ENCODE measurements around the gene ZNF341. TPM values are rescaled to one million over a fixed set of nuclear protein-coding genes. Genes with fewer than 3 reads are reported as not detected.

The ZNF341 gene
- total and polyA plus RNA-seq, 8 donors, result 0.58 to 6.2 (median 1.9) TPM

- 28 to 65% (median 47%) methylated on average over 3 of the region's 3 CpGs for WGBS, 5 donors
- no peaks in the 10 kb centered on the region for H3K9me3 ChIP-seq
- peaks cover 12 to 39% (median 26%) of the 10 kb centered on the region in 4 donors for H3K4me1 ChIP-seq
- peak overlapping the region in 1 of 5 donors; percentile 49 for H3K27ac ChIP-seq
- no peaks in the 10 kb centered on the region for H3K36me3 ChIP-seq
- no peak overlapping the region for H3K4me3 ChIP-seq
- no peaks in the 10 kb centered on the region for H3K27me3 ChIP-seq
- intact Hi-C loops (cut with DNase I; ENCODE audit: low total_unique reads), result no loop called here
- TF ChIP-seq POLR2AphosphoS5 (IDR thresholded peaks at IDR 0.05) (no peak), CTCF (IDR thresholded peaks at IDR 0.05) (no peak), EP300 (IDR thresholded peaks at IDR 0.05) (no peak), POLR2A (IDR thresholded peaks at IDR 0.05) (no peak)
- DNase-seq, result peak; percentile 55 to 66
Measured at GRCh38 chr20:33688938-33689424, 42.8 kb upstream of the ZNF341 start.

- H3K27ac ChIP-seq, result no peak overlapping the region
- intact Hi-C loops (cut with DNase I; ENCODE audit: low total_unique reads), result no loop called here
- no peaks in the 10 kb centered on the region for H3K36me3 ChIP-seq
- peaks cover 12 to 38% (median 26%) of the 10 kb centered on the region in 4 donors for H3K4me1 ChIP-seq
- no peak for DNase-seq
- WGBS, 5 donors, result 91 to 95% (median 94%) methylated on average over 1 of the region's 1 CpG
- H3K27me3 ChIP-seq, result no peaks in the 10 kb centered on the region
- no peak overlapping the region for H3K4me3 ChIP-seq
- H3K9me3 ChIP-seq, result no peaks in the 10 kb centered on the region
- no peak for TF ChIP-seq EP300 (IDR thresholded peaks at IDR 0.05)
- no peak for TF ChIP-seq POLR2AphosphoS5 (IDR thresholded peaks at IDR 0.05)
- no peak for TF ChIP-seq POLR2A (IDR thresholded peaks at IDR 0.05)
Measured at GRCh38 chr20:33689493-33689892, 42.3 kb upstream of the ZNF341 start.

- intact Hi-C loops (cut with DNase I; ENCODE audit: low total_unique reads), result no loop called here
- no peaks in the 10 kb centered on the region for H3K36me3 ChIP-seq
- H3K4me3 ChIP-seq, result no peak overlapping the region
- TF ChIP-seq POLR2AphosphoS5 (IDR thresholded peaks at IDR 0.05) (no peak), POLR2A (IDR thresholded peaks at IDR 0.05) (no peak), CTCF (IDR thresholded peaks at IDR 0.05) (no peak), EP300 (IDR thresholded peaks at IDR 0.05) (no peak)
- WGBS, 5 donors, result 25 to 63% (median 57%) methylated on average over 4 of the region's 4 CpGs
- H3K4me1 ChIP-seq, result peaks cover 9 to 38% (median 23%) of the 10 kb centered on the region in 4 donors
- H3K9me3 ChIP-seq, result no peaks in the 10 kb centered on the region
- peak in 1 of 2 donors; percentile 58 for DNase-seq
- H3K27me3 ChIP-seq, result no peaks in the 10 kb centered on the region
- no peak overlapping the region for H3K27ac ChIP-seq
Measured at GRCh38 chr20:33689973-33690372, 41.8 kb upstream of the ZNF341 start.

- WGBS, 5 donors, result 80 to 84% (median 82%) methylated on average over 5 of the region's 5 CpGs
- H3K36me3 ChIP-seq, result no peaks in the 10 kb centered on the region
- intact Hi-C loops (cut with DNase I; ENCODE audit: low total_unique reads), result no loop called here
- TF ChIP-seq CTCF (IDR thresholded peaks at IDR 0.05), result no peak
- DNase-seq, result no peak
- no peaks in the 10 kb centered on the region for H3K27me3 ChIP-seq
- H3K4me3 ChIP-seq, result no peak overlapping the region
- peaks cover 0 to 39% (median 19%) of the 10 kb centered on the region in 4 donors for H3K4me1 ChIP-seq
- peak overlapping the region in 2 of 5 donors; percentile 38 to 70 for H3K27ac ChIP-seq
- H3K9me3 ChIP-seq, result no peaks in the 10 kb centered on the region
Measured at GRCh38 chr20:33693289-33693688, 38.5 kb upstream of the ZNF341 start.
